GM12892 (cell line): ENCODE results near the gene AIPL1.

Experiments
- POLR2A ChIP-seq: IDR thresholded peaks from 2 replicates; pipeline ENCODE4 v1.6.1; 2011; ENCODE audit warnings: low read depth, low read length, control low read depth
- POLR2AphosphoS5 ChIP-seq: IDR thresholded peaks from 2 replicates; pipeline ENCODE4 v1.6.1; 2011; ENCODE audit warnings: low read depth, low read length, control low read depth
- TAF1 ChIP-seq: IDR thresholded peaks from 2 replicates; pipeline ENCODE4 v1.6.1; 2011; ENCODE audit warnings: low read depth, mild to moderate bottlenecking, control low read depth, low read length, borderline replicate concordance

GRCh38 chr17:6465206-6466003 lies 30.5 kb upstream of the AIPL1 start:
- TF ChIP-seq TAF1 = no peak
- TF ChIP-seq POLR2AphosphoS5 = no peak
- no peak for TF ChIP-seq POLR2A
